DOHH2 (cell line): ENCODE results near the gene FOXI1.
A peak's percentile ranks its signal among the peaks of the same experiment; 100 is the strongest.

ENCODE experiments used
- H3F3A ChIP-seq: fragments of 200-600 bp; sonication (generic), shearing (Covaris generic); 2 replicates; pipeline ENCODE4 v1.6.0; 2016; ENCODE audit warnings: antibody characterized with exemption, mild to moderate bottlenecking; ENCODE audit not compliant: control insufficient read depth, insufficient read depth
- H3K27ac ChIP-seq: fragments of 200-600 bp; sonication (generic); 2 replicates; pipeline ENCODE4 v1.5.1; 2014; ENCODE audit warnings: low read depth, mild to moderate bottlenecking, low read length, moderate library complexity
- H3K27me3 ChIP-seq: fragments of 200-600 bp; sonication (generic); 2 replicates; pipeline ENCODE4 v1.6.1; 2014; ENCODE audit warnings: mild to moderate bottlenecking, low read length, mixed read lengths; ENCODE audit not compliant: control insufficient read depth
- H3K36me3 ChIP-seq: fragments of 200-600 bp; sonication (generic); 2 replicates; pipeline ENCODE4 v1.6.1; 2014; ENCODE audit warnings: mild to moderate bottlenecking, low read length, moderate library complexity, mixed read lengths; ENCODE audit not compliant: control insufficient read depth
- H3K4me1 ChIP-seq: fragments of 200-600 bp; sonication (generic); 2 replicates; pipeline ENCODE4 v1.6.1; 2014; ENCODE audit warnings: mild to moderate bottlenecking, low read length, mixed read lengths; ENCODE audit not compliant: control insufficient read depth
- H3K4me2 ChIP-seq: fragments of 200-600 bp; sonication (generic); 2 replicates; pipeline ENCODE4 v1.6.0; 2014; ENCODE audit warnings: mild to moderate bottlenecking, low read length, moderate library complexity
- H3K4me3 ChIP-seq: fragments of 200-600 bp; sonication (generic); 2 replicates; pipeline ENCODE4 v1.5.1; 2014; ENCODE audit warnings: mild to moderate bottlenecking, low read length, mixed read lengths
- H3K79me2 ChIP-seq: fragments of 200-600 bp; sonication (generic); 2 replicates; pipeline ENCODE4 v1.6.1; 2014; ENCODE audit warnings: mild to moderate bottlenecking, low read length, mixed read lengths; ENCODE audit not compliant: control insufficient read depth
- H3K9me2 ChIP-seq: fragments of 200-600 bp; sonication (generic); replicated peaks from 2 replicates; pipeline ENCODE4 v1.6.1; 2014; ENCODE audit warnings: mild to moderate bottlenecking, low read length, mixed read lengths; ENCODE audit not compliant: control insufficient read depth
- H3K9me3 ChIP-seq: fragments of 200-600 bp; sonication (generic); 2 replicates; pipeline ENCODE4 v1.6.1; 2014; ENCODE audit warnings: antibody characterized with exemption, low read length, mixed read lengths; ENCODE audit not compliant: control insufficient read depth, insufficient read depth
- H4K20me1 ChIP-seq: fragments of 200-600 bp; sonication (generic); 2 replicates; pipeline ENCODE4 v1.6.0; 2014; ENCODE audit warnings: low read depth, mild to moderate bottlenecking, antibody characterized with exemption, low read length, moderate library complexity; ENCODE audit not compliant: control insufficient read depth, insufficient read depth
- EZH2phosphoT487 ChIP-seq: fragments of 200-600 bp; sonication (generic); IDR thresholded peaks from 2 replicates; pipeline ENCODE4 v1.6.1; 2017; ENCODE audit warnings: borderline replicate concordance, mild to moderate bottlenecking, antibody characterized with exemption, low read length, moderate library complexity, mixed read lengths
- TF ChIP-seq, protein P1 (sequence below): fragments of 200-600 bp; sonication (generic); IDR thresholded peaks from one replicate; pipeline ENCODE4 v1.5.1; 2014; ENCODE audit warnings: antibody characterized with exemption, mild to moderate bottlenecking, low read depth, low read length; ENCODE audit not compliant: poor library complexity, severe bottlenecking

The FOXI1 gene

DNA sequence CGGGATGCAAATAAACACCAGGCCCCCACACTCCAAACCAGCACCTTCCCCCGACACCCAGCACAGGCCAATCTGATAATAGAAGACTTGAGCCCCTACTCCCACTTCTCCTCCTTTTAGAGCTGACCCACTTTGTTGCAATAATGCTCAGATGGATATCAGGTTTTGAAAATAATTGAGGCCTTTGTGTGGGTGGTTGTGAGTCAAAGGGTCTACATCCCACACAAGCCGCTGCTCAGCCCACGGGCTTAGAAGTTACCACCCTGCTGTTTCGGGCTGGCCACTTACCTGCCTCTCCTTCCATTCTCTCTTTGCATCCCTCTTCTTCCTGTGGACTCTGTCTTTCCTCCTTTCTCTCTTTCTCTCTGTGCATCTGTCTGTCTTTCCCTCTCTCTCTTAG is 36.2 kb upstream of the FOXI1 start:
- Histone ChIP-seq H4K20me1 (no peaks in the 10 kb centered on the region), H3K79me2 (no peaks in the 10 kb centered on the region), H3K36me3 (peaks cover 61% of the 10 kb centered on the region), H3K27me3 (no peaks in the 10 kb centered on the region), H3K9me2 (no peaks in the 10 kb centered on the region), H3K27ac (no peak overlapping the region), H3K4me2 (no peak overlapping the region), H3F3A (0 out of 2 replicates have a peak, but pooled peaks cover 4% of the 10 kb centered on the region), H3K4me1 (no peaks in the 10 kb centered on the region), H3K4me3 (no peak overlapping the region), H3K9me3 (no peaks in the 10 kb centered on the region)
- TF ChIP-seq, protein P1, sequence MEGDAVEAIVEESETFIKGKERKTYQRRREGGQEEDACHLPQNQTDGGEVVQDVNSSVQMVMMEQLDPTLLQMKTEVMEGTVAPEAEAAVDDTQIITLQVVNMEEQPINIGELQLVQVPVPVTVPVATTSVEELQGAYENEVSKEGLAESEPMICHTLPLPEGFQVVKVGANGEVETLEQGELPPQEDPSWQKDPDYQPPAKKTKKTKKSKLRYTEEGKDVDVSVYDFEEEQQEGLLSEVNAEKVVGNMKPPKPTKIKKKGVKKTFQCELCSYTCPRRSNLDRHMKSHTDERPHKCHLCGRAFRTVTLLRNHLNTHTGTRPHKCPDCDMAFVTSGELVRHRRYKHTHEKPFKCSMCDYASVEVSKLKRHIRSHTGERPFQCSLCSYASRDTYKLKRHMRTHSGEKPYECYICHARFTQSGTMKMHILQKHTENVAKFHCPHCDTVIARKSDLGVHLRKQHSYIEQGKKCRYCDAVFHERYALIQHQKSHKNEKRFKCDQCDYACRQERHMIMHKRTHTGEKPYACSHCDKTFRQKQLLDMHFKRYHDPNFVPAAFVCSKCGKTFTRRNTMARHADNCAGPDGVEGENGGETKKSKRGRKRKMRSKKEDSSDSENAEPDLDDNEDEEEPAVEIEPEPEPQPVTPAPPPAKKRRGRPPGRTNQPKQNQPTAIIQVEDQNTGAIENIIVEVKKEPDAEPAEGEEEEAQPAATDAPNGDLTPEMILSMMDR = no peak
- no peak for TF ChIP-seq EZH2phosphoT487

DNA sequence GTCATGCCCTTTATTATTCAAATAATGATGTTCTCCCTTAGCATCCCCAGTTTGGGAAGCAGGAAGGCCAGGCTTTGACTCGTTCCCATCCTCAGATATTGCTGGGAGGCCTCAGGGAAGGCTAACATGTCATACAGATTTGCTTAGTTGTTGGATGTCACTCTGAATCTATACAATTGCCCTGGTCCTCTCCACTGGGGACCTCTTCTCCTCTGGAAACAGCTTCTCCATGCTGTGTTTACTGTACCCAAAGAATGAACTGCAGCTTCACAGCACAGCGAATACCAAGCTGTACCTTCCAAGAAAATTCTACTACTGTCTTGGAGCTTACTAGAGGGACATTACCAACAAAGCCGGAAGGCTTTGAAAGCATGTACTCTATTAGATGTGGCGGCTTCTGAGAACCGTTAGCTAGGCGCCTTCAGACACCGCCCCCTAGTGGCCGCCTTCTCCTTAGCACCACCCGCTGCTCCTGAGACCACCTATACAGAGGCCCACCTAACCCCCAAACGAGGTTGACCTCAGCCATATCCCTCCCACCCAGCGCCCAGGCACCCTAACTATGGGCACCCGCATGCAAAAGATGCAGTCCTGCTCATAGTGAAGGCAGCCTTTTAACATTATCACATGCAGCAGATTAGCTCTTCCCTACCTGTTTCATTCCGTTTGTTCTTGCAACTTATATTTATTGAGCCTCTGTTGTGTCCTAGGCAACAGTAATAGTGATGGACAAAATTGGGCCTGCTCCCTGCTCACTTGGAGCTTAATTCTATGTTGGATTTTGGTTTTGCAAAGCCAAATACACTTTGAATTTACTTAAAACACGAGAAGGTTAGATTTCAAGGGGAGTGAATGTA is 34.9 kb upstream of the FOXI1 start:
- Histone ChIP-seq H3K27me3 (no peaks in the 10 kb centered on the region), H4K20me1 (no peaks in the 10 kb centered on the region), H3F3A (0 out of 2 replicates have a peak, but pooled peaks cover 4% of the 10 kb centered on the region), H3K4me2 (no peak overlapping the region), H3K4me1 (no peaks in the 10 kb centered on the region), H3K79me2 (no peaks in the 10 kb centered on the region), H3K27ac (no peak overlapping the region), H3K9me2 (no peaks in the 10 kb centered on the region), H3K36me3 (peaks cover 73% of the 10 kb centered on the region), H3K9me3 (no peaks in the 10 kb centered on the region), H3K4me3 (no peak overlapping the region)
- TF ChIP-seq, protein P1 = peak; percentile 86
- TF ChIP-seq EZH2phosphoT487 = no peak

DNA sequence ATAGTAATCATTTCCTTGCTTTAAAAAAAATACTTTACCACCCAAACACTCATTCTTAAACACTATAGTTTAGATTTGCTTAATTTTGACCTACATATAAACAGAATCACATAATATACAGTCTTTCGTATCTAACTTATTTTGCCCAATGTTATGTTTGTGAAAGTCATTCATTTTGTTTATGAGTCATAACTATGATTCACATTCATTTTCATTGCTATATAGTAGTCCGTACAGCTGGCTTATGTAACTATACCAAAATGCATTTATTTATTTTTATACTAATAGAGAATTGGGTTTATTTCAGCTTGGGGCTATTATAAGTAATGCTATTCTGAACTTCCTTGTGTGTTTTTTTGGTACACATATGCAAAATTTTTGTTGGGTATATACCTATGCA is 33.9 kb upstream of the FOXI1 start:
- H3K4me2 ChIP-seq = no peak overlapping the region
- H3K4me3 ChIP-seq = no peak overlapping the region
- no peak overlapping the region for H3K27ac ChIP-seq
- TF ChIP-seq, protein P1 = no peak
- no peak for TF ChIP-seq EZH2phosphoT487
- no peaks in the 10 kb centered on the region for H3K4me1 ChIP-seq
- H3K79me2 ChIP-seq = no peaks in the 10 kb centered on the region
- H3K9me3 ChIP-seq = no peaks in the 10 kb centered on the region
- 0 out of 2 replicates have a peak, but pooled peaks cover 4% of the 10 kb centered on the region for H3F3A ChIP-seq
- no peaks in the 10 kb centered on the region for H4K20me1 ChIP-seq
- H3K27me3 ChIP-seq = no peaks in the 10 kb centered on the region
- no peaks in the 10 kb centered on the region for H3K9me2 ChIP-seq
- peaks cover 78% of the 10 kb centered on the region for H3K36me3 ChIP-seq
